HG03039 (cell line): ENCODE data around the gene CS.
"Not testable (repeated sequence)": the region's sequence is repeated elsewhere in the genome, so short reads cannot be mapped to it uniquely, and the experiment has no call there.

ENCODE experiments used
- ATAC-seq: cut with Tn5 transposase; IDR thresholded peaks from one replicate; pipeline ENCODE4 v1.9.1; 2021; ENCODE audit warnings: mild to moderate bottlenecking, moderate library complexity; ENCODE audit not compliant: unreplicated experiment

CS gene

DNA sequence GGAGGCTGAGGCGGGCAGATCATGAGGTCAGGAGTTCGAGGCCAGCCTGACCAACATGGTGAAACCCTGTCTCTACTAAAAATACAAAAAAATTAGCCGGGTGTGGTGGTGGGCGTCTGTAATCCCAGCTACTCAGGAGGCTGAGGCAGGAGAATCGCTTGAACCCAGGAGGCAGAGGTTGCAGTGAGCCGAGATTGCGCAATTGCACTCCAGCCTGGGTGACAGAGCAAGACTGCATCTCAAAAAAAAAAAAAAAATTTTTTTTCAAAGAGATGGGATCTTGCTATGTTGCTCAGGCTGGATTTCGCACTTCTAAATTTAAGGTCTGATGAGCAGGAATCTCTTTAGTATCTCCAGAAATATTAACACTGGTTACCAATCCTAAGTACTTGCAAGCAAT, 21.5 kb upstream of the CS start:
- not testable (repeated sequence) for ATAC-seq

- no peak for ATAC-seq
Measured at GRCh38 chr12:56321027-56321426, 20.9 kb upstream of the CS start.

DNA sequence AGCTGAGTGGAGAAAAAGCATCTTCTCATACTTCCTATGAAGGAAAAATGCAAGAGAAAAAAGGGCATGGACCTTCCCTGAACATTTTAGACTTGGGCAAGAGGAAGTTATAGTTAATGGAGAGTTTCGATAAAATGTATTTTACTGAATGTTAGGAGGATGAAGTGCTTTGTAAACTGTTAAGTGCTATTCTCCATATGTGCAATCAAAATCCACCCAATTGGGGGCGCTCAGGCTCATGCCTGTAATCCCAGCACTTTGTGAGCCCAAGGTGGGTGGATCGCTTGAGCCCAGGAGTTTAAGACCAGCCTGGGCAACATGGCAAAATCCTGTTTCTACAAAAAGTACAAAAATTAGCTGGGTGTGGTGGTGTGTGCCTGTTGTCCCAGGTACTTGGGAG, 17.5 kb upstream of the CS start:
- ATAC-seq: no peak

GRCh38 chr12:56315622-56316473, 15.7 kb upstream of the CS start, which contains the start of gene CNPY2:
CNPY2 (minus strand) TSS chr12:56315988; CDS start chr12:56315217, 771 bp downstream.
- peak; percentile 80 for ATAC-seq

DNA sequence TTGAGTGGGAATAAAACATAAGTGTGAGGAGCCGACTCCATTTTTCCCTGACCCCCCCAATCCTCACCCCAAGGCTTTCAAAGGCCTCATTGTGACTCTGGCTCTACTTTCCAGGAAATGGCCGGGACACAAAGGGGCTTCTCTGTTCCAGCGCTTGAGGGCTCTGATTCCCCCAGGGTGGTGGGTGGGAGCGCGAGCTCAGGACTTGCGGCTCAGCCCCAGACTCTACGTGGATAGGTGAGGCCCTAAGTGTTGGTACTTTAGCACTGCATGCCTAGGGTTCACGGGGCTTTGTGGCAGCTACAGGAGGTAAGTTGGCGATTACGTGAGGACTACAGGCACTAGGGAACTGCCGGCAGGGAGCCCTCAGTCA, 15.1 kb upstream of the CS start:
- ATAC-seq: no peak

DNA sequence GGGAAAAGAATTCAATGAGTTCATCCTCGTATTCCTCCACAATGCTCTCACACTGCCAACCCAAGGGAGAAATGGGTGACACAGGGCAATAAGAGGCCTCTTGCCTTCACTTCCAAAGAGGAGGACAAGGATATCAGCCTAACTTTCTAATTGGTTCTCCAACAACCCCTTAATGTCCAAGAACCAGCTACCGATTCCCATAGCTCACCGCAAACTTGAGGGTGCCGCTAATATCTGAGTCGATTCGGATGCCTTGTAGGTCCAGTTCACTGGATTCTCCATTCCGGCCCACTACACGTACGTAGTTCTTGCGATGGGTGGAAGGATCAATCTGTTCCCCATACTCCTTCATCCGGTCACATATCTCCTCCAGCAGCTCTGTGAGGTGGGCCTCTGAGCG, 10.9 kb upstream of the CS start:
- ATAC-seq: no peak

DNA sequence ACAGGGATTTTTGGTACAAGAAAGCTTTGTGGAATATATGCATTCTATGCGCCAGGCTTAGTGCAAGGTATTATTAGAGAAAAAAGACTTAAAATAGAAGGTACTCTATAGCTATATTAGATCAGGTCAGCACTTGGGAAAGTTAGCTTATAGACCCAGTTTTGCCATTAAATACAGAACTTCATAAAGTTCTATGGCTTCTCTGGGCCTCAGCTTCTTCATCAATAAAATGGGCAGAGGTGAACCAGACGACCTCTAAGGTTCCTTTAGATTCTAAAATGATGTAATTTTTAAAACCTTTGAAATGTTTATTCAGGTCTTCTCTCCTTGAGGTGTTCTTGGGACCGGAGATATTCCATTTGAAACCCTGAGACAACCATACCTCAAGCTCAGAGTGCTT, 8.6 kb upstream of the CS start:
- no peak for ATAC-seq

GRCh38 chr12:56307221-56307965, 7.3 kb upstream of the CS start:
- ATAC-seq: no peak

GRCh38 chr12:56304872-56305590, 4.9 kb upstream of the CS start:
- no peak for ATAC-seq

DNA sequence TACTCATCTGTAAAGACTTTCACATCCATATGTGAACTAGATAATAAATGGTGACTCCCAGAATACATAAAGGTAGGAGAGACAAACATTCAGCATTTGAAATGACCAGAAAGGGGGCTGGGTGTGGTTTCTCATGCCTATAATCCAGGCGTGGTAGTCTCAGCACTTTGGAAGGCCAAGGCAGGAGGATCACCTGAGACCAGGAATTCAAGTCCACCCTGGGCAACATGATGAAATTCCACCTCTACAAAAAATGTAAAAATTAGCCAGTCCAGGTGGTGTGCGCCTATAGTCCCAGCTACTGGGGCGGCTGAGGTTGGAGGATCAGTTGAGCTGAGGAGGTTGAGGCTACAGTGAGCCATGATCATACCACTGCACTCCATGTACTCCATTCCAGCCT, 4.1 kb upstream of the CS start:
- ATAC-seq: no peak

DNA sequence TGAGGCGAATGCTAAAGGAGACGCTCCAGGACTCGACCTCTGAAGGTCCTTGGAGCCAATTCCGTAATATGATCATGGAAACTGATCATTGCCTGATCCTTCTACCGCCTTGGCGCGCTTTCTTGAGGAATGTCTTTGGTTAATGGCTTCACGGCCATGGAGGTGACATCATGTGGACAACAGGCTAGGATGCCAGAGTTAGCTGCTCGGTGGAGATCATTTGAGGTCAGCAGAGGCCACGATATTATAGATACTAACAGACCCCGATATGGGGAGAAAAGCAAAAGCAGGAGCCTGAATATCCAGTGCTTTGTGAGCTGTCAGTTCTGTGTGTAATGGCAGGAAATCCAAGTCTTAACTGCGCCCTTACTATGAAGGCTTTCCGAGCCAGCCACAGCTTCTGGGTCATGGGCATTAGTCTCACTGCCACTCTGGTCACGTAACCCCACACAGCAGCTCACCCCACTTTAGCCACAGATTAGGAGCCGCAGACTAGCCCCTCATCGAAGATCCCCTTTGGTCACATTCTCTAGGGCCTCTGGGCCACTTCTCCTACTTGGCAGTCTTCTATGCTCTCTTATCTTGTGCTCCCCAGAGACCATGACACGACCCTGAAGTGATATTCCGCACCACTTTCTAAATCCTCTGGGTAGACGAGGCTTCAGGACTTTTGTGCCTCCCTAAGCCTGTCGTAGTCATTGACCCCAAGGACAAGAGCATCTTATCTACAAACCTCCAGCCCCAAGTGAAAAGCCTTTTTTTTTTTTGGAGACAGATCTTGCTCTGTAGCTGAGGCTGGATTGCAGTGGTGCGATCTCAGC, 724 bp upstream of the CS start:
- ATAC-seq: no peak

DNA sequence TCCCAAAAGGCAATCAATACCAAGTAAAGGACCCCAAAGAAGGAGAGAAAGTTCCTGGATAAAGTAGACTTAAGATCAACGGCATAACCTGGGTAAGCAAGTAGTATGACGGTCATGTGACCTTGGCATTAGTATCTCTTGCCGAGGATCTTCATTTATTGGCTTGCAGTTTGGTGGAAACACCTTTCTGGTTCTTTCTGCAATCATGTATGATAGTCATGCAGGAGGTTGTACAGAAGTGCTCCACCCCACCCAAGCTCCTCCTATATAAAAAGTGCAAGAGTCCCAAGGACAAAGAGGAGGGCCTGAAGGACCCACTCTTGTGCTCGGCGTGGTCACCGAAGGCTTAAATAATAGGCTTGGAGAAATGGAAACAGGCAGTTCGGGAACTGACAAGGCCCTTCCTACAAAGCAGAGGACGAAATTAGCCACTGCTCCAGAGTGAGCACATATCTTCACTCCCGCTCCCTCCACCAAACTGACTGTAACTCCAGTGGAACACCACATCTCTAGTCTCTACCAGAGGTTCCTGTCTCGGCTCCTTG, 750 bp downstream of the CS start:
- ATAC-seq: peak; percentile 2

GRCh38 chr12:56298828-56299227, 1.3 kb downstream of the CS start:
- no peak for ATAC-seq

GRCh38 chr12:56297400-56297799, 2.7 kb downstream of the CS start:
- no peak for ATAC-seq

DNA sequence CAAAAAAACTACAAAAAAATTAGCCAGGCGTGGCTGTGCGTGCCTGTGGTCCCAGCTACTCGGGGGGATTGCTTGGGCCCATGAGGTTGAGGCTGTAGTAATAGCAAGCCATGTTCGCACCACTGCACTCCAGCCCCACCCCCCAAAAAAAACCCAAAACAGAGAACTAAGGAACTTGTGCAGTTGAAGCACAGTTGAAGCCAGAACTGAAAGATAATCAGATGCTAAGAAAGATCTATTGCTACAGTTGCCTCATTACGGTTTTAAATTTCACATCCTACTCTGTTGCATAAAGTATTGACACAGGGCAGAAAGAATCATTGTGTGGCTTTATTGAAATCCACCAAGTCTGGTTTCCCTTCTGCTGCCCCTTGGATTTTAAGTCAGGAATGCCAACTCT, 3.8 kb downstream of the CS start:
- no peak for ATAC-seq

DNA sequence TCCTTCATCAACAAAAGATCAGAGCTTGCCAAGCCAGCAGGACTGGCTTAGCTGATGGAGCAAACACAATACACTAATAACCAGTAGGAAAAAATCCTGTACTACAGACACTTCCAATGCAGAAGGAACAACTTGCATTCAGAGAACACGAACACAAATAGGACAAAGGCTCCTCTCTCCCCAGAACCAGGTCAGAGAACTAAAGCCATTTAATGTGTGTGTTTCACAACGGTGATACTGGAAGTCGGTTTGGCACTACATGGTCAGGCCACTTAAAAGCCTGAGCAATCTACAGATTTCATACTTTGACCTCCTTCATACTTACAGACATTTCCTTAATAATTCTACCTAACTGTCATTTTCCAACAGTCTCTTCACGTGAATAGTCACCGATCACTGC, 6.3 kb downstream of the CS start:
- no peak for ATAC-seq

- no peak for ATAC-seq
Measured at GRCh38 chr12:56288705-56289387, 11.3 kb downstream of the CS start.

DNA sequence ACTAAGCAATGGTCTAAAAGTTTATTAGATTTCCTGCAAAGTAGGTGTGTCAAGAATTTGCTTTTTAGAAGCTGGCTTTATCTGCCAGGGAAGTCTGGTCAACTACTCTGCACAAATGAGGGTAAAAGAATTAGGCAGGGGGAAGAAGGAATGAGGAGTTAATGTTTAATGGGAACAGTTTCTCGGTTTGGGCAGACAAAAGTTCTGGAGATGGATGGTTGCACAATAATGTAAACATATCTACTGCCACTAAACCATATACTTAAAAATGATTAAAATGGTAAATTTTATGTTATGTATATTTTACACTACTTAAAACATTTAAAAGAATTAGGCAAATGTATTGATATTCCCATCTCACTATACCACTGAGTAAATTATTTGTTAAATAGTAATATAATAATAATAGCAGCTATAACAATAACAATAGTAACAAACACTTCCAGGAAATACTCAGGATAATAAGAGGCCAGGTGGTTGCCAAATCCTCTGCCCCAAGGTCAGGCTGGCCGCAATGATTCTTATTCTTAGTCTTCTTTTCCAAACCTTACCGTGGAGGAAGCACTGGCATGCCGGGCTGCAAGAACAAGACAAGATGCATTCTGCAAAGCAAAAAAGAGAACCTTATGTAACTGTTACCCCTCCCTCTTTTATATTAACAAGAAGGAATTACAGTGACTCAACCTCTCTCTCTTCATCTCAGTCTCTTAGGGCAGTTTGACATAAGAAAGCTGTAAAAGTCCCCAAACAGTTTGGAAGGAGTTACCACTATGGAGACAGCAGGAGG, 13.9 kb downstream of the CS start:
- no peak for ATAC-seq

- not testable (repeated sequence) for ATAC-seq
Measured at GRCh38 chr12:56284263-56284662, 15.9 kb downstream of the CS start.
